ENCODE measurements around the gene NEK8.
"Not testable (repeated sequence)": the region's sequence is repeated elsewhere in the genome, so short reads cannot be mapped to it uniquely, and the experiment has no call there.

Gene NEK8

GRCh38 chr17:28710861-28711722 is 17.5 kb upstream of the NEK8 start:
- DNase-seq (ENCODE audit: low spot score): peak; percentile 90

GRCh38 chr17:28711723-28712031 is 16.9 kb upstream of the NEK8 start, which contains the start of gene PROCA1:
PROCA1 (minus strand) TSS chr17:28711888; CDS start chr17:28711660, 228 bp downstream.
- peak; percentile 77 for DNase-seq (ENCODE audit: low spot score)

DNA sequence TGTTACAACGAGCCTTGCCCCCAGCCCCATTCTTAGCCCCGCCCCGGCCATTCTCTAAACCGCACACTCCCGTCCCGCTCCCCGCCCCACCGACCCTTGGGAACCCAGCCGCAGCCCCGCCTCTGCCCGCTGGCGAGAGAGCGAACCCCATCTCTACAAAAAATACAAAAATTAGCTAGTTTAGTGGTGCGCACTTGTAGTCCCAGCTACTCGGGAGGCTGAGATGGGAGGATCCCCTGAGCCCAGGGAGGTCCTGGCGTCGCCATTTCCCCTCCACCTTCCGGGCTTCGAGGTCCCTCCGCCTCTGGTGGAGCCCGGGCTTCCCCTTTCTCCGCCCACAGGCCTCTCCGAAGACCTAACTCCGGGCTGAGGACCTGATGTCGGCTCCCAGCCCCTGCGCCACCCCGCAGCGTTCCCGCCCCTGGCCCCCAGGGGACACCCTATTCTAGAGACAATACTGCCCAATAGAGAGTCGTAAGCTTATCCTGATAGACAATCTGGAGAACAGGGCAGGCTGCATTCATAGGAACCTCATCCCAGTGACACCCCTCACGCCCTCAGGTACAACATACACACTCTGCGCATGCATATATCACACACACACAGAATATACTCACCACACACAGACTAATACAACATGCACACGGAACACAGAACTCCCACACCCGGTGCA is 16.4 kb upstream of the NEK8 start:
- peak; percentile 85 for DNase-seq (ENCODE audit: low spot score)

GRCh38 chr17:28712705-28713415 is 15.7 kb upstream of the NEK8 start:
- no peak for DNase-seq (ENCODE audit: low spot score)

GRCh38 chr17:28714281-28714680 is 14.3 kb upstream of the NEK8 start:
- no peak for DNase-seq (ENCODE audit: low spot score)

DNA sequence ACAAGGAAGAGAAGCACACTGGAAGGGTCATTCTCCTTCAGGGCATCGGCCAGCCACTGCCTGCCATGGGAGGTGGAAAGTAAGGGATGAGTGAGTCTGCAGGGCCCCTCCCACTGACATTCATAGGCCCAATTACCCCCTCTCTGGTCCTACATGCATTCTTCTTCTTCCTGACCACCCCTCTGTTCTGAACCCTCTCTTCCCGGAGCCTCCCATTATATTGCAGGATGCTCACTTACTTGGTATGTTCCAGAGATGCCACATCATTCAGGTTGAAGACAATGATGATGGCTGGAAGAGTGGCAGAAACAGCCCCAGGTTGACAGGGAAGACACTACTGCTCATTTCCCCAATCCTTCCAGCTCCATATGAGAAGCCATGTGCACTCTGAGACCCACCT is 13.4 kb upstream of the NEK8 start:
- DNase-seq (ENCODE audit: low spot score): no peak

DNA sequence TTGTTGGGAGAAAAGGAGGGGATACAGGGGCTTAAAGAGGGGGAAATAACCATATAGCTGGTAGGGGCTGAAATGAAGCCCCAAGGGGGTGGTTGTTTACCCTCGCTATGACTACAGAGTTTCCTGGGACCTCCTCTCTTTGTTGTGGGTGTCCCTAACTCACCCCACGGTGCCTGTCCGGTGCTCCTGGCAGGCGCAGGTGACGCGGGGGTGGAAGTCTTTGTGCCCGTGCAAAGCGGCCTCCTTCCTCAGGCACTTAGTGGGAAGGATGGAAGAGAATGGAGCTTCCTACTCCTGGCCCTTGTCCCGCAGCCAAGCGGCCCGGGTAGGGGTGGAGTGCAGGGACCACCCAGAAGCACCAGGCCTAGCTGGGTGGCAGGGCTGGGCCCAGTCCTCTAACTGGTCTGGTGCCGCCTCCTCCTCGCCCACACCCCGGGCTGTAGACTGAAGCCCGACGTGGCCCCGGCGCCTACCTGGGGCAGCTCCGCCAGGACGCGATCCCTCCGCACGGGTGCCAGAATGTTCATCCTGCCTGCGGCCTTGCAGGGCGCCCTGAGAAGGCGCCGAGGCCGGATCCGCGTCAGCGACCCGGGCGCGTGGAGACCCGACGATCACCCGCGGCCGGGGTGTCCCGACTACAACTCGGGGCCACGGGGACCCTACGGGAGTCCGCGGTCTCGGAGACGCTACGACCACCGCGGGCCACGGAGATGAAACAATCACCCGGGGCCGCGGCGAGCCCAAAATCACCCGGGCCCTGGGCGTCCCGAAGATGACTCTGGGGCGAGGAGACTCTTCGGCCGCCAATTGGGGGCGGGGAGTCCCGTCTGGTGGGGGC is 11.6 kb upstream of the NEK8 start:
- no peak for DNase-seq (ENCODE audit: low spot score)

- no peak for DNase-seq (ENCODE audit: low spot score)
These were observed 10.8 kb upstream of the NEK8 start, which contains the start of gene RAB34 for GRCh38 chr17:28717578-28718332. RAB34 (minus strand) TSS chr17:28717868; CDS start chr17:28717266, 602 bp downstream.

GRCh38 chr17:28718333-28719020 is 10.1 kb upstream of the NEK8 start:
- DNase-seq (ENCODE audit: low spot score): no peak

GRCh38 chr17:28719021-28719433 is 9.6 kb upstream of the NEK8 start:
- DNase-seq (ENCODE audit: low spot score): no peak

GRCh38 chr17:28720247-28720996 is 8.2 kb upstream of the NEK8 start:
- peak; percentile 66 for DNase-seq (ENCODE audit: low spot score)

GRCh38 chr17:28720997-28721329 is 7.6 kb upstream of the NEK8 start:
- not testable (repeated sequence) for DNase-seq (ENCODE audit: low spot score)

DNA sequence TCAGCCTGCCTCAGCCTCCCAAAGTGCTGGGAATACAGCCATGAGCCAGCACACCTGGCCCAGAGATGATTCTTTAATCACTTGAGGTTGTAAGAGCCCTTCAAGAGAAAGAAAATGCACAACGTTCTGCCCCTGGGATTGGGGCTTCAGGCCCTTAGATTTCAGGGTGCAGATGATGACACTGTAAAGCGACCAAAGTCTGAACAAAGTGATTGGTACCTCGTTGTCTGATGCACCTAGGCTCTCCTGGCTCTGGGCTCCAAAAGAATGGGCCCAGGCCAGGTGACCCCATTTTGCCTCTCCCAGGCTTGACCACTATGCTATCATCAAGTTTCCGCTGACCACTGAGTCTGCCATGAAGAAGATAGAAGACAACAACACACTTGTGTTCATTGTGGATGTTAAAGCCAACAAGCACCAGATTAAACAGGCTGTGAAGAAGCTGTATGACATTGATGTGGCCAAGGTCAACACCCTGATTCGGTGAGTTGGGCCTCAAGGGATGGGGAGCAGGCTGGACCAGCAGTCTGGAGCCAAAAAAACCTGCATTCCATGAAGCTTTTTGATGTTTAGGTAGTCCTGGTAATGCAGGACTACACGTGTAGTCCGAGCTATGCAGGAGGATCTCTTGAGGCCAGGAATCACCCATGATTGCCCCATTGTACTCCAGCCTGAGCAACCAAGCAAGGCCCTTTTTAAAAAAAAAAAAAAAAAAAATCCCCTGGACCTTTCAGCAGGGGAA is 6.0 kb upstream of the NEK8 start:
- DNase-seq (ENCODE audit: low spot score): no peak

- DNase-seq (ENCODE audit: low spot score): peak; percentile 25
These were observed 5.3 kb upstream of the NEK8 start for GRCh38 chr17:28723159-28723835.

GRCh38 chr17:28723836-28724499 is 4.6 kb upstream of the NEK8 start:
- DNase-seq (ENCODE audit: low spot score): peak; percentile 48

- peak; percentile 66 for DNase-seq (ENCODE audit: low spot score)
These were observed 4.0 kb upstream of the NEK8 start for GRCh38 chr17:28724500-28725165.

DNA sequence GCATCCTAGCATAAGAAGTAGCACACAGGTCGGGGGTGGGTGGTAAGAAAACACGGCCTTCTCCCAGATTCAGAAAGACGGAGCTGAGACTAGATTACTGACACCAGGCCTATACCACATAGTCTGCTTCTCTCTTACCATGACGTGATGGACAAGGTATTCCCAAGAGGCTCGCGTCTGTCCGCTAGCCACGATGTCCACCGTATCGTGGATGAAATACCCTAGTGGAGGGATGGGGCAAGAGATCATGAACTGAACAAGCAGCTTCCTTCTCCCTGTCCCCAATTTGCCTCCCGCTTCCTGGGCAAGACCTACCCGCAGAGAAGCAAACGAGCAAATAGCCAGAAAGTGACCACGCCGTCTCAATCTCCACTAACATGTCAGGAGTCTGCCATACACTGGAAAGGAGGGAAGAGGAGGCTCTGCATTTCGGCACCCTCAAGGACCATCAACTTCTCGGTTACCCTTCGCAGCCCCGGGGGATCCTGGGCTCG is 3.4 kb upstream of the NEK8 start:
- peak; percentile 88 for DNase-seq (ENCODE audit: low spot score)
